ENCODE results near the gene CACNA1G. TPM values are rescaled to one million over a fixed set of nuclear protein-coding genes. Genes with fewer than 3 reads are reported as not detected.

The CACNA1G gene
- total RNA-seq, 1 donor from 2014 or later: 0.21 TPM

GRCh38 chr17:50546701-50547034, 13.8 kb upstream of the CACNA1G start:
- TF ChIP-seq CTCF (IDR thresholded peaks at IDR 0.05): no peak
- DNase-seq: no peak
- Histone ChIP-seq H3K4me3 (peak overlapping the region; percentile 68), H3K27ac (peak overlapping the region; percentile 85), H3K27me3 (ENCODE audit: low read depth) (no peaks in the 10 kb centered on the region), H3K9me3 (no peaks in the 10 kb centered on the region), H3K36me3 (peaks cover 7% of the 10 kb centered on the region), H3K4me1 (peaks cover 33% of the 10 kb centered on the region)
- ATAC-seq: no peak
- intact Hi-C loops (cut with DNase I): no loop called here

GRCh38 chr17:50547035-50547735, 13.3 kb upstream of the CACNA1G start, which contains the start of gene SPATA20:
SPATA20 (plus strand) TSS chr17:50547174; CDS start chr17:50547209, 35 bp downstream.
- no peaks in the 10 kb centered on the region for H3K27me3 ChIP-seq (ENCODE audit: low read depth)
- H3K4me3 ChIP-seq: peak within 1 kb of the TSS; percentile 68
- no peaks in the 10 kb centered on the region for H3K9me3 ChIP-seq
- DNase-seq (peak; percentile 96), ATAC-seq (peak; percentile 86 to 89)
- peaks cover 11% of the 10 kb centered on the region for H3K36me3 ChIP-seq
- peak; percentile 97 for TF ChIP-seq CTCF (IDR thresholded peaks at IDR 0.05)
- H3K27ac ChIP-seq: peak within 1 kb of the TSS; percentile 85
- H3K4me1 ChIP-seq: peaks cover 32% of the 10 kb centered on the region
- intact Hi-C loops (cut with DNase I): no loop called here

GRCh38 chr17:50547736-50548083, 12.8 kb upstream of the CACNA1G start:
- no peaks in the 10 kb centered on the region for H3K9me3 ChIP-seq
- DNase-seq: no peak
- H3K36me3 ChIP-seq: peaks cover 11% of the 10 kb centered on the region
- intact Hi-C loops (cut with DNase I): no loop called here
- peaks cover 27% of the 10 kb centered on the region for H3K4me1 ChIP-seq
- no peaks in the 10 kb centered on the region for H3K27me3 ChIP-seq (ENCODE audit: low read depth)
- no peak for ATAC-seq
- TF ChIP-seq CTCF (IDR thresholded peaks at IDR 0.05): no peak
- H3K4me3 ChIP-seq: peak overlapping the region; percentile 68
- peak overlapping the region; percentile 85 for H3K27ac ChIP-seq

- Histone ChIP-seq H3K4me3 (no peak overlapping the region), H3K36me3 (peaks cover 11% of the 10 kb centered on the region), H3K9me3 (no peaks in the 10 kb centered on the region), H3K4me1 (peaks cover 18% of the 10 kb centered on the region), H3K27ac (no peak overlapping the region), H3K27me3 (ENCODE audit: low read depth) (no peaks in the 10 kb centered on the region)
- intact Hi-C loops (cut with DNase I): no loop called here
- ATAC-seq: no peak
- no peak for DNase-seq
- TF ChIP-seq CTCF (IDR thresholded peaks at IDR 0.05): no peak
Measured at GRCh38 chr17:50548831-50549230, 11.7 kb upstream of the CACNA1G start.

- Histone ChIP-seq H3K27me3 (ENCODE audit: low read depth) (no peaks in the 10 kb centered on the region), H3K27ac (no peak overlapping the region), H3K4me1 (peaks cover 18% of the 10 kb centered on the region), H3K36me3 (peaks cover 11% of the 10 kb centered on the region), H3K4me3 (no peak overlapping the region), H3K9me3 (no peaks in the 10 kb centered on the region)
- TF ChIP-seq CTCF (IDR thresholded peaks at IDR 0.05): no peak
- DNase-seq: no peak
- intact Hi-C loops (cut with DNase I): no loop called here
- ATAC-seq: no peak
Measured at GRCh38 chr17:50549256-50549941, 11.1 kb upstream of the CACNA1G start.
